Psoas muscle (tissue), 8 donors: ENCODE data around the gene YAF2. TPM values are rescaled to one million over a fixed set of nuclear protein-coding genes. Genes with fewer than 3 reads are reported as not detected.

Source experiments
- ATAC-seq, 4 donors: fragments of 200-7000 bp; cut with Tn5 transposase; one replicate each; pipeline ENCODE4 v1.9.1; 2020; ENCODE audit warnings: moderate library complexity in 3 of 4, mild to moderate bottlenecking in 2 of 4
- DNase-seq, 2 donors: peaks; one replicate each; pipeline ENCODE4 v3.0.0-alpha.2; 2020
- H3K27ac ChIP-seq: fragments of 200-600 bp; one replicate; pipeline ENCODE4 v1.8.0; 2022
- H3K27me3 ChIP-seq, 3 donors: fragments of 200-600 bp in 1 of 3; one replicate each; pipeline versions ENCODE4 v1.6.1 to v1.8.0; 2013 to 2022; ENCODE audit warnings: low read length in 2 of 3, mild to moderate bottlenecking in 2 of 3, moderate library complexity in 1 of 3; ENCODE audit not compliant: insufficient read depth in 3 of 3
- H3K36me3 ChIP-seq, 2 donors: fragments of 200-600 bp in 1 of 2; one replicate each; pipeline versions ENCODE4 v1.6.1 to v1.8.0; 2013 to 2022; ENCODE audit warnings: low read depth in 1 of 2, mild to moderate bottlenecking in 1 of 2, moderate library complexity in 1 of 2; ENCODE audit not compliant: insufficient read depth in 1 of 2
- H3K4me1 ChIP-seq: fragments of 200-600 bp; one replicate; pipeline ENCODE4 v1.8.0; 2022
- H3K4me3 ChIP-seq: fragments of 200-600 bp; one replicate; pipeline ENCODE4 v1.8.0; 2022; ENCODE audit warnings: mild to moderate bottlenecking
- H3K9me3 ChIP-seq: fragments of 200-600 bp; one replicate; pipeline ENCODE4 v1.8.0; 2022
- CTCF ChIP-seq: fragments of 200-600 bp; IDR thresholded peaks from one replicate; pipeline ENCODE4 v1.8.0; 2022; ENCODE audit warnings: antibody characterized with exemption
- WGBS, 3 donors: extraction: QIAGEN DNeasy Blood & Tissue Kit; methylation state at CpG; one replicate each; pipeline versions ENCODE4 v1.1.6 to v1.1.7; 2013; 5-methylcytosine and 5-hydroxymethylcytosine counted together
- intact Hi-C, 2 donors: fragments of 100-400 bp; cut with DNase I; formaldehyde crosslinking; loops; one replicate each; pipeline versions ENCODE4 v1.11.0 to v1.14.2; 2022
- polyA plus RNA-seq, 3 donors: library from polyadenylated mRNA; stranded (reverse); fragments of 200-250 nt; gene quantifications; one replicate each; pipeline ENCODE4 v1.2.3, GENCODE V29; 2013
- total RNA-seq, 4 donors: library from RNA; stranded (reverse); fragmentation: NEBNext Ultra II Directional in 2 of 4; extraction: Animal tissue kit (Norgen Biotek cat#: 25700) in 2 of 4; gene quantifications; one replicate each; pipeline versions ENCODE4 v1.2.1 to v1.2.4, GENCODE V29; 2021 to 2023
- donor health status: healthy with polysubstance abuse.
- donor health status: DM: no; HTN: no; CAD: no; lungs with moderate emphysema.
- donor health status: Bipolar disorder and iron deficiency.
- donor health status: healthy.
- donor health status: DM: yes; HTN: yes; CAD: no.
- donor health status: DM: no; HTN: no; CAD: no.
- donor health status: DM: no; HTN: no; CAD: no.
- donor health status: DM: yes; HTN: yes; CAD: no.

YAF2 gene
- total and polyA plus RNA-seq, 7 donors = 12.2 to 99.2 (median 50.9) TPM

DNA sequence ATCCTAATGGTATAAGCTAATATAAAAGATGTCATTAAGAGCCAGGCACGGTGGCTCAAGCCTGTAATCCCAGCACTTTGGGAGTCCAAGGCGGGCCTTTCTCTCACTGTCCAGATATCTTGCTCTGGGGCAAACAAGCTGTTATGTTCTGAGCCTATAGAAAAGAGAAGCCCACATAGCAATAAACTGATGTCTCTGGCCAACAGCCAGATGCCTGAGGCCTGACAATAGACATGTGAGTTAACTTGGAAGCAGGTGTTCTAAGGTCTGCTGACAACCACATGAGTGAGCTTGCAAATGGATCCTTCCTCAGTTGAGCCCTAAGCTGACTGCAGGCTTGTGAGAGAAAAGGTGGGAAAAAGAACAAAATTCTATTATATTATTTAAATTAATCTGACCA, 25.0 kb downstream of the YAF2 start:
- Histone ChIP-seq H3K4me3 (no peak overlapping the region), H3K9me3 (no peaks in the 10 kb centered on the region), H3K36me3 (peaks cover 0 to 25% of the 10 kb centered on the region in 2 donors), H3K27ac (peak overlapping the region; percentile 37), H3K27me3 (no peaks in the 10 kb centered on the region), H3K4me1 (peaks cover 19% of the 10 kb centered on the region)
- intact Hi-C loops = no loop called here
- 74 to 81% (median 75%) methylated on average over 2 of the region's 2 CpGs for WGBS, 3 donors
- no peak for TF ChIP-seq CTCF
- ATAC-seq = peak; percentile 81 to 89 (median 87)
- DNase-seq = no peak

DNA sequence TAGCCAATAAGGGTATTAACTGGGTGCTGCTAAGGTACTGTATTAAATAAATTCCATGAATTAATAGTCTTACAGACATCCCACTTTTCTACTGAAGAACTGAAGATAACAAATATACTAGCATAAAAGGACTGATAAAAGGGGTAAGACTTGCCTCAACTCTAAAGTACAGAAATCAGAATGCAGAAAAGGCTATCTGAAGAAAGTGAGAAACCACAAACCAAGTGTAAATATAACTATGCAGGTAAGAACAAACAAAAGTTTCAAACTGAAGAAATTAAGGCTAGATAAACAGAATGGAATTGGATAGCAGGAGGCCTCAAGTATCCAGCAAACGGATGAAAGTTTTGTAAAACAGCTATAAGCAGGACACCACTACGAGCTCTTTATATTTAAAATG, 29.5 kb downstream of the YAF2 start:
- Histone ChIP-seq H3K27me3 (no peaks in the 10 kb centered on the region), H3K27ac (no peak overlapping the region), H3K4me3 (no peak overlapping the region), H3K4me1 (peaks cover 9% of the 10 kb centered on the region), H3K36me3 (peaks cover 0 to 29% of the 10 kb centered on the region in 2 donors), H3K9me3 (no peaks in the 10 kb centered on the region)
- no peak for DNase-seq
- TF ChIP-seq CTCF = no peak
- 94 to 97% (median 95%) methylated on average over 2 of the region's 2 CpGs for WGBS, 3 donors
- ATAC-seq = no peak
- intact Hi-C loops = no loop called here

DNA sequence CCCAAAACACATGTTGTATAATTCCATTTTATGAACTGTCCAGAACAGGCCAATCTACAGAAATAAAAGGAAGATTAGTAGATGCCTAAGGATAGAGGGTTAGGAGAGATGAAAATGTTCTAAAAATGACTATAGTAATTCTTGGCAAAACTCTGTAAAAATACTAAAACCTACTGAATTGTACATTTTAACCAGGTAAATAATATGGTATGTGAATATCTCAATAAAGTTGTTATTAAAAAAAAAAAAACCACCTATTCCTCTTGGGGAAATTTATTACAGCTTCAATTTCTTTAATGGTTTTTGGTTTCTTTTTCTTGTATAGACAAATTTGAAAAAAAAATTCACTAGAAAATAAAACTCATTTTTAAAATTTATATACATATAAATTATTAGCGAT, 33.2 kb downstream of the YAF2 start:
- Histone ChIP-seq H3K36me3 (peaks cover 0 to 22% of the 10 kb centered on the region in 2 donors), H3K4me1 (no peaks in the 10 kb centered on the region), H3K27me3 (no peaks in the 10 kb centered on the region), H3K9me3 (no peaks in the 10 kb centered on the region), H3K27ac (no peak overlapping the region), H3K4me3 (no peak overlapping the region)
- DNase-seq = no peak
- no peak for TF ChIP-seq CTCF
- intact Hi-C loops = no loop called here
- no peak for ATAC-seq
- WGBS, 3 donors = 98 to 100% (median 99%) methylated on average over 1 of the region's 1 CpG

DNA sequence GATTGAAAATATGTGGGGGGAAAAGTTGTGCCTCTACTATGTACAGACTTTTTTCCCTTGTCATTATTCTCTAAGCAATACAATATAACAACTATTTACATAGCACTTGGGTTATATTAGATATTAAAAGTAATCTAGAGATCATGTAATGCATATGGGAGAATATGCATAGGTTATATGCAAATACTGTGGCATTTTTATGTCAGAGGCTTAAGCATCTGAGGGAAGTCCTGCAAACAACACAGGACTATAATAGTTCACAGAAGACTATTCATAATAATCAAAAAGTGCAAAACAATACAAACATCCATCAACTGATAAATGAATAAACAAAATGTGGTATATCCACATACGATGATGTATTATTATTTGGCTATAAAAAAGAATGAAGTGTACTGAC, 33.7 kb downstream of the YAF2 start:
- peaks cover 0 to 18% of the 10 kb centered on the region in 2 donors for H3K36me3 ChIP-seq

More for the DNA sequence above, 33.7 kb downstream of the YAF2 start:
- no peak for TF ChIP-seq CTCF
- DNase-seq (no peak), ATAC-seq (no peak)
- 97 to 100% (median 99%) methylated on average over 1 of the region's 1 CpG for WGBS, 3 donors
- Histone ChIP-seq H3K9me3 (no peaks in the 10 kb centered on the region), H3K27ac (no peak overlapping the region), H3K4me1 (no peaks in the 10 kb centered on the region), H3K4me3 (no peak overlapping the region), H3K27me3 (no peaks in the 10 kb centered on the region)
- intact Hi-C loops = no loop called here
